Activated naive CD4-positive, alpha-beta T cell treated with anti-CD3 and anti-CD28 coated beads, Interleukin-2, amount 10 ng/mL, durations not matched to agents 7 days and 5 days (primary cell): Measurements from ENCODE around the gene TOPBP1.
A peak's percentile ranks its signal among the peaks of the same experiment; 100 is the strongest.

Experiments used
- CTCF ChIA-PET: fragments of 350-600 bp; sonication (Branson Sonifier 250); formaldehyde crosslinking; loops from one replicate; lab custom pipeline; 2021; ENCODE audit warnings: antibody characterized with exemption; lab: Charles Lee
- DNase-seq: peaks from one replicate; pipeline ENCODE4 v3.0.0-alpha.2; 2020
- H3K27ac Mint-ChIP-seq: one replicate; pipeline ENCODE4 v1.8.0; 2021; ENCODE audit warnings: mild to moderate bottlenecking, moderate library complexity, mixed read lengths
- H3K27me3 Mint-ChIP-seq: one replicate; pipeline ENCODE4 v1.8.0; 2021; ENCODE audit warnings: mild to moderate bottlenecking, mixed read lengths
- H3K36me3 Mint-ChIP-seq: one replicate; pipeline ENCODE4 v1.8.0; 2021; ENCODE audit warnings: mixed read lengths
- H3K4me1 Mint-ChIP-seq: one replicate; pipeline ENCODE4 v1.8.0; 2021; ENCODE audit warnings: mixed read lengths
- H3K4me3 Mint-ChIP-seq: one replicate; pipeline ENCODE4 v1.8.0; 2021; ENCODE audit warnings: mild to moderate bottlenecking, moderate library complexity, mixed read lengths
- H3K9me3 Mint-ChIP-seq: one replicate; pipeline ENCODE4 v1.8.0; 2021; ENCODE audit warnings: mixed read lengths

Gene TOPBP1

GRCh38 chr3:133606902-133607301, 54.8 kb downstream of the TOPBP1 start:
- Mint-ChIP-seq H3K4me1 (no peaks in the 10 kb centered on the region), H3K9me3 (no peaks in the 10 kb centered on the region), H3K27ac (no peak overlapping the region), H3K36me3 (peaks cover 61% of the 10 kb centered on the region), H3K4me3 (no peak overlapping the region), H3K27me3 (no peaks in the 10 kb centered on the region)
- CTCF ChIA-PET: interaction anchor here (1.0 to 1.3 kb wide), 2 partner anchors 11 to 119 kb away, joined by 3 to 4 read pairs; no protein-coding TSS in a partner anchor
- DNase-seq: no peak

- H3K27me3 Mint-ChIP-seq: no peaks in the 10 kb centered on the region
- no peak overlapping the region for H3K4me3 Mint-ChIP-seq
- H3K36me3 Mint-ChIP-seq: peaks cover 66% of the 10 kb centered on the region
- no peak overlapping the region for H3K27ac Mint-ChIP-seq
- CTCF ChIA-PET: interaction anchor here (1.0 to 1.3 kb wide), 2 partner anchors 11 to 118 kb away, joined by 3 to 4 read pairs; no protein-coding TSS in a partner anchor
- DNase-seq: no peak
- no peaks in the 10 kb centered on the region for H3K9me3 Mint-ChIP-seq
- H3K4me1 Mint-ChIP-seq: no peaks in the 10 kb centered on the region
Measured at GRCh38 chr3:133606342-133606741, 55.4 kb downstream of the TOPBP1 start.

DNA sequence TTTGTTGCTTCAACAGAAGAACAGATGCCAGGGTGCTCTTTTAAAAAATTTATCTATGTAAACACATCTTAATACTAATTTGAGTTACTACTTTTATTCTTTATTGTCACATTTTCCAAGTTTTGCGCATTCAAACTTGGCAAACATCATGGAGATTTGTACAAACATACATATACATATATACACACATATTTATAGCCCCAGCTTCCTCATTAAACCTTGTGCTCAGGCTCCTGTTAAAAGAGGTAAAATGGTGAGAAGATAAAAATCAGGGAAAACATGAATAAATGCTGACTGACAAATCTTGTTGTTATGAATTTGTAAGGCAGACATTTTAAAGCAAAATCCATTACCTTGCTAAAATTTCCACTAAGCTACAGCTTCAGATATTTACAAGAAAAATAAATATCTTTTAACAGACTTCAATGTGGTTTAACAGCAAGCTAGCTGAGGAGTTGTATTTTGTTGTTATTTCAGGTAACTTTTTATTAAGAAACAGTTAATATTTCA, 61.1 kb downstream of the TOPBP1 start:
- Mint-ChIP-seq H3K4me3 (no peak overlapping the region), H3K36me3 (peaks cover 37% of the 10 kb centered on the region), H3K27me3 (no peaks in the 10 kb centered on the region), H3K9me3 (no peaks in the 10 kb centered on the region), H3K27ac (no peak overlapping the region), H3K4me1 (no peaks in the 10 kb centered on the region)
- CTCF ChIA-PET: interaction anchor here (1.8 kb wide), 1 partner anchor 126 kb away, joined by 3 read pairs; no protein-coding TSS in a partner anchor
- DNase-seq: no peak

DNA sequence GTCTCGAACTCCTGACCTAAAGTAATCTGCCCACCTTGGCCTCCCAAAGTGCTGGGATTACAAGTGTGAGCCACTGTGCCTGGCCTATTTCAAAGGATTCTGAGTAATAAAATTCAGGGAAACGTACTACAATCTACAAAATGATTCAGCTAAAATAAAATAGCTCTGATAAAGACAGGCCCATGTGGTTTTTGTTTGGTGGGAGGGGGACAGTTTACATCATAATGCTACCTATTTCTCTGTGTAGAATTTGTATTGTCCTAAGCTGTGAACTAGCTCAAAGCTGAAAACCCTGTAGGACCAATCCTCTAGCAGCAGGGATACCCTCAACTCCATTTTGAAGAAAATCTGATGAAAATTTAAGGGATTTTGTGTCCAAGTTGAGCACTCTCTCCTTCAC, 62.5 kb downstream of the TOPBP1 start:
- no peaks in the 10 kb centered on the region for H3K4me1 Mint-ChIP-seq
- H3K9me3 Mint-ChIP-seq: no peaks in the 10 kb centered on the region
- no peak for DNase-seq
- CTCF ChIA-PET: interaction anchor here (0.7 kb wide), 1 partner anchor 111 kb away, joined by 3 read pairs; no protein-coding TSS in a partner anchor
- H3K4me3 Mint-ChIP-seq: no peak overlapping the region
- no peak overlapping the region for H3K27ac Mint-ChIP-seq
- H3K27me3 Mint-ChIP-seq: no peaks in the 10 kb centered on the region
- H3K36me3 Mint-ChIP-seq: peaks cover 31% of the 10 kb centered on the region

DNA sequence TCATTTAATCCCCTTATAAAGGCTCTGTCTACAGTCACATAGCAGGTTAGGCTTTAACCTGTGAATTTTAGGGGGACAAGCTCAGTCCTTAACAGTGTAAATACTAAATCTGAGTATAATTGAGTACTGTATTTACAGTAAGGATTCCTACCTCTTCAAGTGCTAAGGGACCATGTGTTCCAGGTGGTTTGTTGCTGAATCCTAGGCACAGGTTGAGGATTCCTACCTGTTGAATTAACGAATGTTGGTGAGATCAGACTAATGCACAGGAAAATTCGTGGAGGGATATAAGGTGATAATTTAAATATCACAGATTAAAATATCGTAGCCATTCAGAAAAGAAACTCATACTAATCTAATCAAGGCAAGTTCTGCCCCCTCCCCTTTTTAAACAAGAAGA, 63.3 kb downstream of the TOPBP1 start:
- no peak for DNase-seq
- CTCF ChIA-PET: no interaction called here
- no peaks in the 10 kb centered on the region for H3K9me3 Mint-ChIP-seq
- no peaks in the 10 kb centered on the region for H3K27me3 Mint-ChIP-seq
- no peaks in the 10 kb centered on the region for H3K4me1 Mint-ChIP-seq
- H3K27ac Mint-ChIP-seq: no peak overlapping the region
- H3K36me3 Mint-ChIP-seq: peaks cover 28% of the 10 kb centered on the region
- H3K4me3 Mint-ChIP-seq: no peak overlapping the region

DNA sequence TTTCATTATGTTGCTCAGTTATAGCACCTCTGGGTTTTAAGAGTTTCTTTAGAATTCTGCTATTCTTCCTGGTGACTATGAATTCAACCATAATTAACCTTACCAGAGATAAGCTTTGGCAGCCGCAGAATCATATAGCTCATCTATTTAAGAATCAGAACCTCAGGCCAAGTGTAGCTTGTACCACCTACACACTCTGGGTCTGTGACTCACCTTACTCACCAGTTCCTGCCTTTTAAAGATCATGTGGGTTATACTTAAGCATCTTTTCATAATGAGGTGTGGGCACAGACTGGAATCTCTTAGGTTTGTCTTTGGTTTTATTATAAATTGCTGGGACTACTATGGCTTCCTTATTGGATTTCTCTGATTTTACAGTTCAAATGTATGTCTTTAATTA, 66.4 kb downstream of the TOPBP1 start:
- no peak overlapping the region for H3K4me3 Mint-ChIP-seq
- no peaks in the 10 kb centered on the region for H3K27me3 Mint-ChIP-seq
- H3K27ac Mint-ChIP-seq: no peak overlapping the region
- CTCF ChIA-PET: interaction anchor here (0.6 to 1.0 kb wide), 3 partner anchors 11 to 136 kb away, joined by 3 read pairs; no protein-coding TSS in a partner anchor
- DNase-seq: no peak
- no peaks in the 10 kb centered on the region for H3K4me1 Mint-ChIP-seq
- no peaks in the 10 kb centered on the region for H3K9me3 Mint-ChIP-seq
- peaks cover 9% of the 10 kb centered on the region for H3K36me3 Mint-ChIP-seq

GRCh38 chr3:133593243-133593642, 68.5 kb downstream of the TOPBP1 start:
- Mint-ChIP-seq H3K27ac (no peak overlapping the region), H3K27me3 (no peaks in the 10 kb centered on the region), H3K36me3 (peaks cover 23% of the 10 kb centered on the region), H3K4me1 (peaks cover 3% of the 10 kb centered on the region), H3K4me3 (no peak overlapping the region), H3K9me3 (no peaks in the 10 kb centered on the region)
- no peak for DNase-seq
- CTCF ChIA-PET: no interaction called here

GRCh38 chr3:133592843-133593242, 68.9 kb downstream of the TOPBP1 start:
- Mint-ChIP-seq H3K4me1 (peaks cover 3% of the 10 kb centered on the region), H3K27me3 (no peaks in the 10 kb centered on the region), H3K27ac (no peak overlapping the region), H3K36me3 (peaks cover 23% of the 10 kb centered on the region), H3K4me3 (no peak overlapping the region), H3K9me3 (no peaks in the 10 kb centered on the region)
- CTCF ChIA-PET: no interaction called here
- DNase-seq: no peak

GRCh38 chr3:133591271-133591742, 70.4 kb downstream of the TOPBP1 start:
- CTCF ChIA-PET: no interaction called here
- DNase-seq: no peak
- no peak overlapping the region for H3K4me3 Mint-ChIP-seq
- H3K4me1 Mint-ChIP-seq: peaks cover 3% of the 10 kb centered on the region
- H3K36me3 Mint-ChIP-seq: peaks cover 31% of the 10 kb centered on the region
- H3K9me3 Mint-ChIP-seq: no peaks in the 10 kb centered on the region
- no peaks in the 10 kb centered on the region for H3K27me3 Mint-ChIP-seq
- H3K27ac Mint-ChIP-seq: no peak overlapping the region

- no peak for DNase-seq
- Mint-ChIP-seq H3K27ac (no peak overlapping the region), H3K36me3 (peaks cover 42% of the 10 kb centered on the region), H3K9me3 (no peaks in the 10 kb centered on the region), H3K4me3 (no peak overlapping the region), H3K4me1 (peaks cover 7% of the 10 kb centered on the region), H3K27me3 (no peaks in the 10 kb centered on the region)
- CTCF ChIA-PET: no interaction called here
Measured at GRCh38 chr3:133589503-133589902, 72.2 kb downstream of the TOPBP1 start.

GRCh38 chr3:133588784-133589465, 72.8 kb downstream of the TOPBP1 start:
- H3K4me1 Mint-ChIP-seq: peaks cover 7% of the 10 kb centered on the region
- H3K27me3 Mint-ChIP-seq: no peaks in the 10 kb centered on the region
- no peaks in the 10 kb centered on the region for H3K9me3 Mint-ChIP-seq
- DNase-seq: no peak
- H3K36me3 Mint-ChIP-seq: peaks cover 46% of the 10 kb centered on the region
- H3K4me3 Mint-ChIP-seq: no peak overlapping the region
- CTCF ChIA-PET: no interaction called here
- no peak overlapping the region for H3K27ac Mint-ChIP-seq

DNA sequence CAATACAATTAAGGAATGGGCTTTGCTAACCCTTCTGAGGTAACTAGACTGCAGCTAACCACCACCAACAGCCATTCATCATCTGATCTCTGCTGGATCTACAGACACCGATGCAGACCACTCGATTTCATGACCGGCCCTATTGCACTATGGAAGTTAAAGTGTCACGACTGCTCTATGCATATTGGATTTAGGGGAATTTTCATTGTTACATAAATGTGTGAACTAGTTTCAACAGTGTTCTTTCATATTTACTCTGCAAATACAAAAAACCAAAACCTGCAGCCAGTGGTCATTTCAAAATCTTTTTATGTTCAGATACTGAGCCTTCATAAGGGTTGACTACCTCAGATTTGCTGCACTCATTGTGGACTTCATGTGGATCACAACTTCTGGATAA, 73.7 kb downstream of the TOPBP1 start:
- Mint-ChIP-seq H3K27me3 (no peaks in the 10 kb centered on the region), H3K4me3 (no peak overlapping the region), H3K36me3 (peaks cover 54% of the 10 kb centered on the region), H3K27ac (no peak overlapping the region), H3K9me3 (no peaks in the 10 kb centered on the region), H3K4me1 (peaks cover 7% of the 10 kb centered on the region)
- CTCF ChIA-PET: no interaction called here
- DNase-seq: no peak

DNA sequence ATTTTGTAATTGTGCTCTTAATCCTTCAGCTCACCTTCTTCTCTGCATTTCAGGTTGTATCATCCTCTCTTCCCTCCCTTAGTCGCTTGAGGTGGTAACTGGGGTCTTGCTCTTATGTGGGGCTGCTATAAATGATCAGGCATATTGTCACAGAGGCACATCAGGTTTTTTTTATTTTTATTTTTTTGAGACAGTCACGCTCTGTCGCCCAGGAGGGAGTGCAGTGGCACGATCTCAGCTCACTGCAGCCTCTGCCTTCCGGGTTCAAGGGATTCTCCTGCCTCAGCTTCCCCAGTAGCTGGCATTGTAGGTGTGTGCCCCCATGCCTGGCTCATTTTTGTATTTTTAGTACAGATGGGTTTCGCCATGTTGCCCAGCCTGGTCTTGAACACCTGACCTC, 78.3 kb downstream of the TOPBP1 start:
- H3K27me3 Mint-ChIP-seq: no peaks in the 10 kb centered on the region
- peaks cover 67% of the 10 kb centered on the region for H3K36me3 Mint-ChIP-seq
- H3K4me1 Mint-ChIP-seq: peaks cover 31% of the 10 kb centered on the region
- no peak overlapping the region for H3K27ac Mint-ChIP-seq
- no peak for DNase-seq
- H3K9me3 Mint-ChIP-seq: no peaks in the 10 kb centered on the region
- CTCF ChIA-PET: no interaction called here
- no peak overlapping the region for H3K4me3 Mint-ChIP-seq

DNA sequence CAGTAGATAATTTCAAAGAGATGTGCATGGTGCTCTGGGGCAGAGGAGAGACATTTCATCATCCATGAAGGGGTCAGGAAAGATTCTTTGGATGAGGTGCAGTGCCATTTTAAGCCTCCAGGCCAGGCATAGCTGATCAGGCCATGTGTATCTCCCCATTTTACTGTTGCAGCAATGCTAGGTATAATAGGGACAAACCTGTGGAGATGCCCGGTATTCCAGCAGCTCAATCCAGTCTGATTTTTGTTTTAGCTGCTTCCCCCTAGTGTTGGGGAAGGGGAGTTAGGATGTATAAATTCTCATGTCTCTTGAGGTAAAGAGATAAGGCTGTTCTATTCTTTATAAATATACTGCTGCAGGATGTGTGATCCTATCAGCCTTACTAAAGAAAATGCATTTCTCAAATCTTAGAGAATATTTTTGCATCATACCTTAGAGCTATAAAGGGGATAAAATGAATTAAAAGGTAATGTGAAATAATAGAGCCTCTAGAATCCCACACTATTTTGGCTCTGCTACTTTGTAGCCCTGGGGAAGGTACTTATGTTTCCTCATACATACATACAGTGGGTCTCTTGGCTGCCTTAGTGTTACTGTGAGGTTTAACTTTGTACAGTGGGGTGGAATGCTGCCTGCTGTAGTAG, 83.1 kb downstream of the TOPBP1 start:
- Mint-ChIP-seq H3K27me3 (no peaks in the 10 kb centered on the region), H3K9me3 (no peaks in the 10 kb centered on the region), H3K4me3 (peak overlapping the region; percentile 18), H3K27ac (peak overlapping the region; percentile 82), H3K36me3 (peaks cover 71% of the 10 kb centered on the region), H3K4me1 (peaks cover 57% of the 10 kb centered on the region)
- DNase-seq: peak; percentile 24
- CTCF ChIA-PET: interaction anchor here (0.9 to 7.1 kb wide), 18 partner anchors 9 to 633 kb away, joined by 3 to 84 read pairs (median 4); no protein-coding TSS in a partner anchor
